GM21381 (cell line): ENCODE data around the gene RAD51B.
"Not testable (repeated sequence)": the region's sequence is repeated elsewhere in the genome, so short reads cannot be mapped to it uniquely, and the experiment has no call there.

Source experiments
- ATAC-seq: cut with Tn5 transposase; IDR thresholded peaks from one replicate; pipeline ENCODE4 v1.9.1; 2021; ENCODE audit warnings: mild to moderate bottlenecking, moderate library complexity; ENCODE audit not compliant: unreplicated experiment

Gene RAD51B

GRCh38 chr14:67978749-67979148 is 159.2 kb downstream of the RAD51B start:
- no peak for ATAC-seq

DNA sequence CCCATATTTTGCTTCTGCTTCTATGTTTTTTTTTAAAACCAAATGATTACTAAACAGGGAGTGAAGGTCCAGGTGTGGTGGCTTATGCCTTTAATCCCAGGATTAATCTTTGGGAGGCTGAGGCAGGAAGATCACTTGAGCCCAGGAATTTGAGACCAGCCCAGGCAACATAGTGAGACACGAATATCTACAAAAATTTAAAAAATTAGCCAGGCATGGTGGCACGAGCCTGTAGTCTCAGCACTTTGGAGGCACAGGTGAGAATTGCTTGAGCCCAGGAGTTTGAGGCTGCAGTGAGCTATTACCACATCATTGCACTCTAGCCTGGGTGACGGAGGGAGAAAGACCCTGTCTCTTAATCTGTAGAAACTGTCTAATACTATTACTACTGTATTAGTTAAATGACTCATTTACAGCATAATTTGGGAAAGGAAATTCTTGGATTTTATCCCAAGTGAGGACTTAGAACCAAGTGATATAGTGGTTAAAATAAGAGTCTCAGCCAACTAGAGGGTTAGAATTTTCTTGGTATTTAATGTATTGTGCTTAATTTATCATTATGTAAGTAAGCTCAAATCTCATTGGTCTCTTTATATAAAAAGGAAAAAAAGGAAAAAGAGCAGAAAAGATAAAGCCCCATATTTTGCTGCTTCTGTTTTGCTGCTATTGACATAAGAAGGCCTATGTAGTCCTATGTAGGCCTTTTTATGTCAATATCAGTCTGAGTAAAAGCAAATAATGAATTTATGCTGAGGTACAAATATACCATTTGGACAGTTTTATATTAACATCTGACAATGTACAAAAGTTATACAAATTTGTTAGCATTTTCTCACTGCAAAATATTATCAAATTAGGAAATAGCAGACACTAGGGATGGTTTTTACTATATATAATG is 163.4 kb downstream of the RAD51B start:
- ATAC-seq: no peak

DNA sequence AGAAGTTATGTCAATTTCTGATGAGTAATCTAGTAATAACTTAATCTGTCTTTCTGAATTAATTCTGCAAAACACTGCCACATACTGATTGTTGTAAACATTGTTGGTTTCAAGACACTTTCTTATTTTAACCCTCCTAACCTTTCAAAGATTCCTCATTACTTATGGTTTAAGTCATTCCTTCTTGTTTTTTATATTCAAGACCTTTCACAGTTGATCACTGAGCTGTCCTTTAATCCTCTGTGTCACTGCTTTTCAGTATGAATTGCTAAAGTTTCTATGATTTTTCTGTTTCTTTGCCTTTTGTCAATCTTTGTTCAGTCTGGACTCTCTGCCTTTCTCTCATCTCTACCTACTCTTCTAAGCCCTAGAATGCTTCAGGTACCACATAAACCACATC is 164.7 kb downstream of the RAD51B start:
- ATAC-seq: no peak

DNA sequence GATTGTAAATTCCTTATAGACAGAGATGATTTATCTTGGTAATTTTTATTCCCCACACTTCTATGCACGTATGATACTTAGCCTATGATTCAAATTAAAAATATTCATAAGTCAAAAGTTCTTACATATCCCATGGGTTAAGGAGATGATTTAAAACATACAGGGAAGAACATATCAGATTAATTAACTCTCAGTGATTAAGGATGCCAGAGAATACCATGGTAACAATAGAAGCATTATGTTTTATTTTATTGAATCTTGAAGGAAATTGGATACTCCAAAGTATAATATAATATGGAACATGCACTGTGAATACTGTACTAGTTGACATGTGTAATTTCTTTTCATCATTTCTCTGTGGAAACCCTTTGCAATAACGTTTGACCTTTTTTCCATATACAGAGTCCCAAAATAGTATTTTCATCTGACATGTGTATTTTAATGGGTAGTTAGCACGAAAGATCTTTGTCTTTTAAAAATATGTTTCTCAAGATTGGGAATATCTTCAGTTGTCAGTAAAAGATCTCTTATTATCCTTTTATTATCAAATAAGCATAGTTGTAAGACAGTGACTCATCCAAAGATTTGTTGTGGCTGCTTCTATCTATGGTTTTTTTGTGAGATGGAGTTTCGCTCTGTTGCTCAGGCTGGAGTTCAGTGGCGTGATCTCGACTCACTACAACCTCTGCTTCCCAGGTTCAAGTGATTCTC is 166.7 kb downstream of the RAD51B start:
- no peak for ATAC-seq

DNA sequence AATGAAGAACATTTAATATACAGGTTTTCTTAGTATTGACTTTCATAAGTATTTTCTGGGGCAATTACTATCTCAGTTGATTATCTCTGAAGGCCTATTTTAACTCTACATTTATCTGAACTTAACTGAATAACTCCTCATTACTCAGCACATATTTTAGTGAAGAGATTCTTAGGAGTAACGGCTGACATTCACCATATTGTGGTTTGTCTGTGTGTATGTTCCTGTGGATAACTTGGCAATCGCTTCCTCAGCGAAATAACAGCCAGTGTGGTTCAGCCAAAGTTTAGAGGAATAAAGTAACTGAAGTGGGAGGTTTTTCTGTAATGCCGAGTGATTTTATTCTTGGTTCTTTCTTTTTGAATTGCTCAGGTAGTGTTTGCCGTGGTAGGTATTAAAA is 168.0 kb downstream of the RAD51B start:
- no peak for ATAC-seq

GRCh38 chr14:67988210-67988609 is 168.6 kb downstream of the RAD51B start:
- not testable (repeated sequence) for ATAC-seq

DNA sequence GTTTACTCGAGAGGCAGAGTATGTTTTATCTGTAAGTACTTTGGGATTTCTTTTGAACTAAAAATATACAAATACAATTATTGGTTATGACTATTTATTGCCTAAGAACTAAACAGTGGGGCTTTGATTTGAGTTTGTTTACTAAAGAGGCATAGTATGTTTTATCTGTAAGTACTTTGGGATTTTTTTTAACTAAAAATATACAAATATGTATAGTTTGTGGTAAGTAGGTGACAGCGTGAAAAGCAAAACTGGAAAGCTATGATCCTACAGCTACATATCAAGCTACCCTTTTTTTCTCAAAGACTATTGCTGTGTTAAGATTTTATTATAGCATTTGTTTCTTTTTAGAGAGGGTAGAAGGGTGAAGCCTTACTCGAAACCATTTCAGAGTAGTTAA is 171.0 kb downstream of the RAD51B start:
- ATAC-seq: no peak

- no peak for ATAC-seq
Observed at GRCh38 chr14:67994531-67994930, 175.0 kb downstream of the RAD51B start.

DNA sequence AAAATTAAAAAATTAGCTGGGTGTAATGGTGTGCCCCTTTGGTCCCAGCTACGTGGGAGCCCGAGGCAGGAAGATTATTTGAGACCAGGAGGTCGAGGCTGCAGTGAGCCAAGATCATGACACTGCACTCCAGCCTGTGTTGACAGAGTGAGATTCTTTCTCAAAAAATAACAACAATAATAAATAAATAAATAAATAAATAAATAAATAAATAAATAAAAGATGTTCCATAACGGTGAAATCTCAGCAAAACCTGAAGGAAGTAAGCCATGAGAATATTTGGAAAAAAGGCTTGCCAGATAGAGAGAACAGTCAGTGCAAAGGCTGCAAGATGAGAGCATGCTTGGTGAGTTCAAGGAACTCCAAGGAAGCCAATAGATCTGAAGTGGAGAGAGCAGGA is 176.7 kb downstream of the RAD51B start:
- ATAC-seq: no peak

- no peak for ATAC-seq
Observed at GRCh38 chr14:67998834-67999233, 179.3 kb downstream of the RAD51B start.

DNA sequence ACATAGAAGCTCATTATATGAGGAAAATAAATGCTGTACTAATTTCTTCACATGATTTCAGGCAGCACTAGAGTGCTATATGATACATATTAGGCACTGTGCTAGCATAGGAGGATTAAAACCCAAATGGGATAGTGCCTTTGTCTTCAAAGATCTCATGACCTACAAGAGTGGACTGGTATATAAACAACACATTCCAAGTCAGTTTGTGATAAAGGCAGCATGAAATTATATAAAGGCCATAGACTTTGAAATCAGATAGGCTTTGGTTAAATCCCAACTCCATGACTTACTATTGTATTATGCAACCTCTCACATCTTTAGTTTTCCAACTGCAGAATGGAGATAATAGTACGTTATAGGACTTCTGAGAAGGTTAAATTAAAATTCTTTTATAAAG is 179.7 kb downstream of the RAD51B start:
- ATAC-seq: no peak

DNA sequence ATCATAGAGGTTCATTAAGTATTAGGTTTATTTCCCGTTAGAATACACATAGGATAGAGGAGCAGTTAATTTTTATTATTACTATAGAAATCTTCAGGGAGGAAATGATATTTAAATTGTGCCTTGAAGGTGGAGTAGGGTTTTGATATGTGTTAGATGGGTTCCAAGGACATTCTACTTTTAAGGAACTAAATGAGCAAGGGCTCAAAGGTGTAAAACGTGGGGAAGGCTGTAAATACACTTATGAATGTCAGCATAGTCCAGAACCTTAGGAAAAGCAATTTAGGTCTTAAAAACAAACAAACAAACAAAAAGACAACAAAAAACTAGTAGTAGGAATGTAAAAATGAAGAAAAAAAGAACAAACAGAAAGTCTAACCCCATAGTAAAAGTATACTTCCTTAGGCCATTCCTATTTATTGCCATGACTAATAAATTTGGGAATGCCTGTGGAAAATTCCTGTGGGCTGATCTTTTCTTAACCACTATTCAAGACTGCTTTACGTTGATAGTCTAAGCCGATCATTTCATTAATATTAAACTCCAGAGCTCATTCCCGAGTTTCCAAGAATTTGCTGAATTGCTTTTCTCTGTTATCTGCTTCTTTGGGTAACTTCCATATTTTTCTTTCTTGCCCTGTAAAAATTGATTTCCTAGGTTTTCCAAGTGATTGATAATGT is 180.3 kb downstream of the RAD51B start:
- no peak for ATAC-seq

GRCh38 chr14:68000511-68000910 is 180.9 kb downstream of the RAD51B start:
- no peak for ATAC-seq

DNA sequence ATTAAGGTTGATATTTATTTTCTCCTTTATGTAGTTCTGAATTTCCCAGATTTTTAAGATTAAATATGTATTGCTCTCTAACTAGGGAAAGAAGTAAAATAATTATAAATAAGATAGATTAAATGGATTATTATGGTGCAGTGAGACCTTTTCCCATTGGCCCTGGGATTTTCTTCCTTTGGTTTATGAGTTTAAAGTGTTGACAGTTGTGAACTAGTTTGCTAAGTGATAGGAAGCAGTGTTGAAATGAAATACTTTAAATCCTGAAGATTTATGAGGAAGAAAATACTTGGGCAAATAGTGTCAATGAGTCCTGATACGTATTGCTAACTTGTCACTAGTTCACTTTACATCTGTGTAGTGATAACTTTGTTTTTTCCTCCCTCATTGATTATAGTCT is 188.9 kb downstream of the RAD51B start:
- ATAC-seq: no peak

DNA sequence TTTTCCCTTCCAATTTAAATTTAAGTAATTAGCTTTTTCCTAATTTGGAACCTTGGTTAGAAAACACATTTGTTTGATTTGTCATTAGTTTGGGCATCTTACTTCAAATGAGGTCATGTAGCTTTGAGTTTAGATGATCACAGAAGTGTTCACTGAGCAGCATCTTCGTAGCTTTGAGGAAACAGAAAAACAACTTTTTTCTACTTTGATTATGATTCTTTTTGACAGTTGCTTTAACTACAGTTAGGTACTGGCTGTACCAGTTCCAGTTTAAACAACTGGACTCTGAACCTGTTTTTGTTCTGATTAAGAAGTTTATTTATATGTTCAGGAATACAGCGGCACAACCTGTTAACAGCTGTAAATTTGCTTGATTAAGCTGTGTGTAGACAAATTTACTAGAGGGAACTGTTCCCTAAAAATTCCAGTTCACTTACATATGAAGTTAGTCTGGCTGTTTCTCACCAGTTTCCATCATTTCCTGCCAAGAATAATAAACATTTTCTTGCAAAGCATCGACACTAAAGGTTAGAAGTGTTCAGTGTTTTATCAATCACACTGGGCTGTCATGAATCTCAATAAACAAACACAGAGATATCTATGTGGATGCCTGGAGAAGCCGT is 191.9 kb downstream of the RAD51B start:
- ATAC-seq: no peak

DNA sequence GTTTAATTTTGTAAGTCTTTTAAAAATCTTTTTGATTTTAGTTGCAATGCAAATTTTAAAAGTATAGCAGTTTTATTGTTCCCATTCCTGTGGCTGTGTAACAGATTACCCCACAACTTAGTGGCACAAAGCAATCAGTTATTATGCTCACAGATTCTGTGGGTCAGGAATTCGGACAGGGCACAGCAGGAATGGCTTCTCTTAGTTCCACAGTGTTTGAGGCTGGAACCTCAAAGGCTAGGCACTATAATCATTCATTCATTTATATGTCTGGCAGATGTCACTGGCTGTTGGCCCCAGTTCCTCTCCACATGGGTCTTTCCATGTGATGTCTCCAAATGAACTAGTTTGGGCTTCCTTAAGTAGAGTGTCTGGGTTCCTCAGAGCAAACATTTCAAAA is 193.3 kb downstream of the RAD51B start:
- ATAC-seq: no peak

- no peak for ATAC-seq
Observed at GRCh38 chr14:68013326-68013725, 193.7 kb downstream of the RAD51B start.

- no peak for ATAC-seq
Observed at GRCh38 chr14:68014771-68015170, 195.2 kb downstream of the RAD51B start.

- no peak for ATAC-seq
Observed at GRCh38 chr14:68015356-68016254, 196.0 kb downstream of the RAD51B start.

GRCh38 chr14:68016255-68016914 is 196.8 kb downstream of the RAD51B start:
- ATAC-seq: no peak
